Liver (tissue), 3 donors: ENCODE measurements around the gene SLC7A5.
"Not testable (repeated sequence)": the region's sequence is repeated elsewhere in the genome, so short reads cannot be mapped to it uniquely, and the experiment has no call there.

Experiments
- EGR1 ChIP-seq, 2 donors: IDR thresholded peaks; 2 replicates each; pipeline ENCODE4 v1.6.1; 2016 to 2018; ENCODE audit warnings: antibody characterized with exemption in 2 of 2, low read depth in 2 of 2
- GABPA ChIP-seq, 2 donors: IDR thresholded peaks in 1 of 2; conservative IDR thresholded peaks in 1 of 2; 2 replicates each; pipeline ENCODE4 v1.6.1; 2016; ENCODE audit warnings: antibody characterized with exemption in 2 of 2, mild to moderate bottlenecking in 1 of 2, moderate library complexity in 1 of 2
- HNF4A ChIP-seq, 2 donors: conservative IDR thresholded peaks; 2 replicates each; pipeline ENCODE4 v1.6.1; 2016; ENCODE audit warnings: antibody characterized with exemption in 2 of 2, mild to moderate bottlenecking in 2 of 2
- JUND ChIP-seq, 2 donors: IDR thresholded peaks; 2 replicates each; pipeline ENCODE4 v1.6.1; 2016; ENCODE audit warnings: antibody characterized with exemption in 2 of 2
- RXRA ChIP-seq, 2 donors: IDR thresholded peaks; 2 replicates each; pipeline ENCODE4 v1.6.1; 2017 to 2018; ENCODE audit warnings: antibody characterized with exemption in 2 of 2, mild to moderate bottlenecking in 1 of 2
- SP1 ChIP-seq: IDR thresholded peaks from 2 replicates; pipeline ENCODE4 v1.6.1; 2018; ENCODE audit warnings: antibody characterized with exemption, mild to moderate bottlenecking
- TAF1 ChIP-seq: conservative IDR thresholded peaks from 2 replicates; pipeline ENCODE4 v1.6.1; 2016; ENCODE audit warnings: antibody characterized with exemption, mild to moderate bottlenecking
- YY1 ChIP-seq: IDR thresholded peaks from 2 replicates; pipeline ENCODE4 v1.6.1; 2016; ENCODE audit warnings: antibody characterized with exemption, mild to moderate bottlenecking
- TF ChIP-seq, protein P1 (sequence below): fragments of 150-350 bp; IDR thresholded peaks from 2 replicates; pipeline ENCODE4 v1.5.1; 2017; ENCODE audit warnings: improper control_type of control experiment, low read depth, low read length; ENCODE audit not compliant: missing input control
- TF ChIP-seq, protein P2 (sequence below): IDR thresholded peaks from 2 replicates; pipeline ENCODE4 v1.6.1; 2016; ENCODE audit warnings: antibody characterized with exemption
- TF ChIP-seq, protein P3 (sequence below): IDR thresholded peaks from 2 replicates; pipeline ENCODE4 v1.6.1; 2016; ENCODE audit warnings: antibody characterized with exemption, mild to moderate bottlenecking
- donor health status: healthy.
- donor health status: healthy.

DNA sequence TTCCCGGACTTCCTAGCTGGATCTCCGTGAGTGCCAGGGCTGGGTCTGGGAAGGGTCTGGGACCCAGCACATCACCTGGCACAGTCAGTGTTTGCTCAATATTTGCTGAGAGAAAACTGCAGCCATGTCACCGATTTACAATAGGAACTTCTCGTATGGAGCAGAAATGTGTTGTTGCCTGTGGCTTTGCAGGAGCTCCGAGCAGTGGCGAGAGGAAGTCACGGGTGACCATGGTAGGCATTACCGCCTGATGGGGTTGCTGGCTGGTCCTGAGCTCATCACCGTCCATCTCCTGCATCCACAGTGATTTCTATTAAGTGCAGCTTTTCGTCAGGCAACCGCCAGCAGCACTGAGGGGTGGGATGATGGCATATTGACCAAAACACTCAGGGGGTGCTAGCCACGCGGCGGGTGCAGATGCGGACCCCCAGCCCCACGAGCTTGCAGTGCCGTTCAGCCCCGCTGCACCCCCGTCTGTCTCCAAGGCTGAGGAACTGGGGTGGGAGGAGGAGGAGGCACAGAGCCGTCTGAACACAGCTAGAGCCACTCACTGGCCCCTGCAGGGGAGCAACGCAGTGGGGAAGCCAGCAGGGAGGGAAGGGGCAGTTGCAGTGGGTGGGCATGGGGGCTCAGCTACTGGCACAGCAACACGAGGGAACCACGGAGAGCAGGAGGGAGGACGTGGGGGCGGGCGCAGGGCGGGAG is 44.9 kb upstream of the SLC7A5 start:
- TF ChIP-seq, protein P1, sequence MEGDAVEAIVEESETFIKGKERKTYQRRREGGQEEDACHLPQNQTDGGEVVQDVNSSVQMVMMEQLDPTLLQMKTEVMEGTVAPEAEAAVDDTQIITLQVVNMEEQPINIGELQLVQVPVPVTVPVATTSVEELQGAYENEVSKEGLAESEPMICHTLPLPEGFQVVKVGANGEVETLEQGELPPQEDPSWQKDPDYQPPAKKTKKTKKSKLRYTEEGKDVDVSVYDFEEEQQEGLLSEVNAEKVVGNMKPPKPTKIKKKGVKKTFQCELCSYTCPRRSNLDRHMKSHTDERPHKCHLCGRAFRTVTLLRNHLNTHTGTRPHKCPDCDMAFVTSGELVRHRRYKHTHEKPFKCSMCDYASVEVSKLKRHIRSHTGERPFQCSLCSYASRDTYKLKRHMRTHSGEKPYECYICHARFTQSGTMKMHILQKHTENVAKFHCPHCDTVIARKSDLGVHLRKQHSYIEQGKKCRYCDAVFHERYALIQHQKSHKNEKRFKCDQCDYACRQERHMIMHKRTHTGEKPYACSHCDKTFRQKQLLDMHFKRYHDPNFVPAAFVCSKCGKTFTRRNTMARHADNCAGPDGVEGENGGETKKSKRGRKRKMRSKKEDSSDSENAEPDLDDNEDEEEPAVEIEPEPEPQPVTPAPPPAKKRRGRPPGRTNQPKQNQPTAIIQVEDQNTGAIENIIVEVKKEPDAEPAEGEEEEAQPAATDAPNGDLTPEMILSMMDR = not testable (repeated sequence)
- TF ChIP-seq GABPA (IDR thresholded peaks at IDR 0.05 in 1 of 2, conservative IDR thresholded peaks at IDR 0.05 in 1 of 2); SP1; YY1; TAF1; JUND (IDR thresholded peaks at IDR 0.05); HNF4A (conservative IDR thresholded peaks at IDR 0.05); RXRA (IDR thresholded peaks at IDR 0.05); EGR1 (IDR thresholded peaks at IDR 0.05; ENCODE audit: low read depth in 2 of 2): not testable (repeated sequence)
- TF ChIP-seq, protein P2, sequence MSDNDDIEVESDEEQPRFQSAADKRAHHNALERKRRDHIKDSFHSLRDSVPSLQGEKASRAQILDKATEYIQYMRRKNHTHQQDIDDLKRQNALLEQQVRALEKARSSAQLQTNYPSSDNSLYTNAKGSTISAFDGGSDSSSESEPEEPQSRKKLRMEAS = not testable (repeated sequence)
- TF ChIP-seq, protein P3, sequence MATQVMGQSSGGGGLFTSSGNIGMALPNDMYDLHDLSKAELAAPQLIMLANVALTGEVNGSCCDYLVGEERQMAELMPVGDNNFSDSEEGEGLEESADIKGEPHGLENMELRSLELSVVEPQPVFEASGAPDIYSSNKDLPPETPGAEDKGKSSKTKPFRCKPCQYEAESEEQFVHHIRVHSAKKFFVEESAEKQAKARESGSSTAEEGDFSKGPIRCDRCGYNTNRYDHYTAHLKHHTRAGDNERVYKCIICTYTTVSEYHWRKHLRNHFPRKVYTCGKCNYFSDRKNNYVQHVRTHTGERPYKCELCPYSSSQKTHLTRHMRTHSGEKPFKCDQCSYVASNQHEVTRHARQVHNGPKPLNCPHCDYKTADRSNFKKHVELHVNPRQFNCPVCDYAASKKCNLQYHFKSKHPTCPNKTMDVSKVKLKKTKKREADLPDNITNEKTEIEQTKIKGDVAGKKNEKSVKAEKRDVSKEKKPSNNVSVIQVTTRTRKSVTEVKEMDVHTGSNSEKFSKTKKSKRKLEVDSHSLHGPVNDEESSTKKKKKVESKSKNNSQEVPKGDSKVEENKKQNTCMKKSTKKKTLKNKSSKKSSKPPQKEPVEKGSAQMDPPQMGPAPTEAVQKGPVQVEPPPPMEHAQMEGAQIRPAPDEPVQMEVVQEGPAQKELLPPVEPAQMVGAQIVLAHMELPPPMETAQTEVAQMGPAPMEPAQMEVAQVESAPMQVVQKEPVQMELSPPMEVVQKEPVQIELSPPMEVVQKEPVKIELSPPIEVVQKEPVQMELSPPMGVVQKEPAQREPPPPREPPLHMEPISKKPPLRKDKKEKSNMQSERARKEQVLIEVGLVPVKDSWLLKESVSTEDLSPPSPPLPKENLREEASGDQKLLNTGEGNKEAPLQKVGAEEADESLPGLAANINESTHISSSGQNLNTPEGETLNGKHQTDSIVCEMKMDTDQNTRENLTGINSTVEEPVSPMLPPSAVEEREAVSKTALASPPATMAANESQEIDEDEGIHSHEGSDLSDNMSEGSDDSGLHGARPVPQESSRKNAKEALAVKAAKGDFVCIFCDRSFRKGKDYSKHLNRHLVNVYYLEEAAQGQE = not testable (repeated sequence)
